Tibial nerve (tissue), 4 donors: ENCODE data around the gene HOXA9. TPM values are rescaled to one million over a fixed set of nuclear protein-coding genes. Genes with fewer than 3 reads are reported as not detected.
A peak's percentile ranks its signal among the peaks of the same experiment; 100 is the strongest.

Source experiments
- DNase-seq, 2 donors: peaks; one replicate each; pipeline ENCODE4 v3.0.0-alpha.2; 2019; ENCODE audit warnings: low spot score in 2 of 2
- H3K27ac ChIP-seq, 4 donors: fragments of 200-600 bp; sonication (generic) in 3 of 4; one replicate each; pipeline ENCODE4 v1.5.1; 2017 to 2019; ENCODE audit warnings: mild to moderate bottlenecking in 1 of 4
- H3K27me3 ChIP-seq, 2 donors: fragments of 200-600 bp; sonication (generic) in 1 of 2; one replicate each; pipeline versions ENCODE4 v1.5.1 to v1.6.0; 2017 to 2019
- H3K36me3 ChIP-seq, 3 donors: fragments of 200-600 bp; sonication (generic); one replicate each; pipeline ENCODE4 v1.5.1; 2018 to 2019
- H3K4me1 ChIP-seq, 4 donors: fragments of 200-600 bp; sonication (generic) in 3 of 4; one replicate each; pipeline ENCODE4 v1.5.1; 2017 to 2019
- H3K4me3 ChIP-seq, 4 donors: fragments of 200-600 bp; sonication (generic) in 3 of 4; one replicate each; pipeline ENCODE4 v1.5.1; 2017 to 2019; ENCODE audit warnings: mild to moderate bottlenecking in 1 of 4, moderate library complexity in 1 of 4
- H3K9me3 ChIP-seq, 4 donors: fragments of 200-600 bp; sonication (generic) in 3 of 4; one replicate each; pipeline ENCODE4 v1.5.1; 2017 to 2019
- EP300 ChIP-seq, 2 donors: sonication (generic); formaldehyde crosslinking; IDR thresholded peaks; one replicate each; pipeline ENCODE4 v1.6.1; 2017; ENCODE audit warnings: antibody characterized with exemption in 2 of 2, mild to moderate bottlenecking in 1 of 2
- POLR2A ChIP-seq, 2 donors: fragments of 450-650 bp; IDR thresholded peaks; one replicate each; pipeline ENCODE4 v1.6.1; 2017; ENCODE audit warnings: antibody characterized with exemption in 2 of 2, mild to moderate bottlenecking in 2 of 2, moderate library complexity in 2 of 2
- WGBS, 2 donors: methylation state at CpG; one replicate each; pipeline ENCODE4 v1.1.5; 2018; 5-methylcytosine and 5-hydroxymethylcytosine counted together
- total RNA-seq, 4 donors: library from RNA; depleted of rRNA; stranded (reverse); fragments of >200 nt; gene quantifications; one replicate each; pipeline ENCODE4 v1.1.0, GENCODE V29; 2016
- TF ChIP-seq, protein P1 (sequence below), 5 experiments: fragments of 200-600 bp in 3 of 5; fragments of 450-650 bp in 2 of 5; sonication (generic) in 3 of 5; IDR thresholded peaks; one replicate each; pipeline ENCODE4 v1.5.1; 2016 to 2019; ENCODE audit warnings: antibody characterized with exemption in 5 of 5, mild to moderate bottlenecking in 3 of 5, moderate library complexity in 2 of 5

The HOXA9 gene
- total RNA-seq, 4 donors from 2014 or later: 10.5 to 13.8 (median 12.7) TPM

DNA sequence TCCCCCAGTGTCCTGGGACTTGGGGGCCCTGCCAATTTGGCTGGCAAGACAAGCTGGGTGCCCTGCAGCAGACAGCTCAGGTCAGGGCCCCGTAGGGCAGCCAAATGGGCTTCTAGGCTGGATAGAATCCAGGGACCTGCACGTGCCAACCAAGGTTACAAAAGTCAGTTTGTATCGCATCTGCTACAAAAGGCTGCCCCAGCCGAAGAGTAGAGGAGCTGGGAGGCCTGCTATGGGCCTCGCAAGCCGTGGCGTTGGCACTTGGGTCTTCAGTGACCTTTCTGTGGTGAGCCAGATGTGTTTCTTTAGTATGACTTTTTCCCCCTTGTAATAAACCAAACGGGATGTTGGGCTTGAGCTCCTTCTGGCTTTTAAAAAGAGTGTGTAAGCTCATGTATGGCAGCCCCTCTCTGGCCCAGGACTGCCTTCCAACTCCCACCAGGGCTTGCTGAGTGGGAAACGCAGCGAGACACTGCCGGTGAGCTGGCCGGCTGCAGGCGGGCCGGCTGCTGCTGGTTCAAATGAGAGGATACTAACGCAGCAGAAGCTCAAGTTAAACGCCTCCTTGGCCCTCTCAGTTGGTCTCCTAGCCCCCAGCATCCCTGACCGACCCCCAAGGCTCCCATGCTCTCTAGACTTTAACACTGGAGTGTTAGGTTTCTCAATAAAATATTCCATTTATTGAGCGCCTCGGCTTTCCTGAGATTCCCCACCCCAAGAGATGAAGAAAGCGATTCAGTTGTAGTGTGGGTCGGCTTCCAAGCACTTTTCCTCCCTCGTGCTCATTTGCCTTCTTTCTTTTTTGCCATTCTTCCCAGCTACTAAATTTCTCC lies 11.8 kb upstream of the HOXA9 start:
- Histone ChIP-seq H3K4me1 (peaks cover 0 to 44% (median 9%) of the 10 kb centered on the region in 4 donors), H3K4me3 (peak overlapping the region in 1 of 4 donors; percentile 45), H3K9me3 (no peaks in the 10 kb centered on the region), H3K36me3 (no peaks in the 10 kb centered on the region), H3K27ac (peak overlapping the region; percentile 1 to 88 (median 52)), H3K27me3 (peaks cover 0 to 93% of the 10 kb centered on the region in 2 donors)
- 57 to 81% methylated on average over 22 of the region's 22 CpGs for WGBS, 2 donors
- peak in 1 of 2 donors; percentile 12 for DNase-seq
- TF ChIP-seq, protein P1, sequence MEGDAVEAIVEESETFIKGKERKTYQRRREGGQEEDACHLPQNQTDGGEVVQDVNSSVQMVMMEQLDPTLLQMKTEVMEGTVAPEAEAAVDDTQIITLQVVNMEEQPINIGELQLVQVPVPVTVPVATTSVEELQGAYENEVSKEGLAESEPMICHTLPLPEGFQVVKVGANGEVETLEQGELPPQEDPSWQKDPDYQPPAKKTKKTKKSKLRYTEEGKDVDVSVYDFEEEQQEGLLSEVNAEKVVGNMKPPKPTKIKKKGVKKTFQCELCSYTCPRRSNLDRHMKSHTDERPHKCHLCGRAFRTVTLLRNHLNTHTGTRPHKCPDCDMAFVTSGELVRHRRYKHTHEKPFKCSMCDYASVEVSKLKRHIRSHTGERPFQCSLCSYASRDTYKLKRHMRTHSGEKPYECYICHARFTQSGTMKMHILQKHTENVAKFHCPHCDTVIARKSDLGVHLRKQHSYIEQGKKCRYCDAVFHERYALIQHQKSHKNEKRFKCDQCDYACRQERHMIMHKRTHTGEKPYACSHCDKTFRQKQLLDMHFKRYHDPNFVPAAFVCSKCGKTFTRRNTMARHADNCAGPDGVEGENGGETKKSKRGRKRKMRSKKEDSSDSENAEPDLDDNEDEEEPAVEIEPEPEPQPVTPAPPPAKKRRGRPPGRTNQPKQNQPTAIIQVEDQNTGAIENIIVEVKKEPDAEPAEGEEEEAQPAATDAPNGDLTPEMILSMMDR (IDR thresholded peaks at IDR 0.05): no peak
- no peak for TF ChIP-seq EP300 (IDR thresholded peaks at IDR 0.05)

GRCh38 chr7:27176524-27176845 lies 11.1 kb upstream of the HOXA9 start:
- no peak for DNase-seq
- H3K4me3 ChIP-seq: peak overlapping the region in 2 of 4 donors; percentile 5 to 45
- H3K4me1 ChIP-seq: peaks cover 0 to 44% (median 9%) of the 10 kb centered on the region in 4 donors
- WGBS, 2 donors: 65 to 71% methylated on average over 3 of the region's 3 CpGs
- no peaks in the 10 kb centered on the region for H3K36me3 ChIP-seq
- H3K27ac ChIP-seq: peak overlapping the region in 3 of 4 donors; percentile 1 to 88 (median 80)
- peaks cover 0 to 93% of the 10 kb centered on the region in 2 donors for H3K27me3 ChIP-seq
- no peaks in the 10 kb centered on the region for H3K9me3 ChIP-seq
- no peak for TF ChIP-seq POLR2A (IDR thresholded peaks at IDR 0.05)
- TF ChIP-seq, protein P1 (IDR thresholded peaks at IDR 0.05): no peak
- TF ChIP-seq EP300 (IDR thresholded peaks at IDR 0.05): no peak

DNA sequence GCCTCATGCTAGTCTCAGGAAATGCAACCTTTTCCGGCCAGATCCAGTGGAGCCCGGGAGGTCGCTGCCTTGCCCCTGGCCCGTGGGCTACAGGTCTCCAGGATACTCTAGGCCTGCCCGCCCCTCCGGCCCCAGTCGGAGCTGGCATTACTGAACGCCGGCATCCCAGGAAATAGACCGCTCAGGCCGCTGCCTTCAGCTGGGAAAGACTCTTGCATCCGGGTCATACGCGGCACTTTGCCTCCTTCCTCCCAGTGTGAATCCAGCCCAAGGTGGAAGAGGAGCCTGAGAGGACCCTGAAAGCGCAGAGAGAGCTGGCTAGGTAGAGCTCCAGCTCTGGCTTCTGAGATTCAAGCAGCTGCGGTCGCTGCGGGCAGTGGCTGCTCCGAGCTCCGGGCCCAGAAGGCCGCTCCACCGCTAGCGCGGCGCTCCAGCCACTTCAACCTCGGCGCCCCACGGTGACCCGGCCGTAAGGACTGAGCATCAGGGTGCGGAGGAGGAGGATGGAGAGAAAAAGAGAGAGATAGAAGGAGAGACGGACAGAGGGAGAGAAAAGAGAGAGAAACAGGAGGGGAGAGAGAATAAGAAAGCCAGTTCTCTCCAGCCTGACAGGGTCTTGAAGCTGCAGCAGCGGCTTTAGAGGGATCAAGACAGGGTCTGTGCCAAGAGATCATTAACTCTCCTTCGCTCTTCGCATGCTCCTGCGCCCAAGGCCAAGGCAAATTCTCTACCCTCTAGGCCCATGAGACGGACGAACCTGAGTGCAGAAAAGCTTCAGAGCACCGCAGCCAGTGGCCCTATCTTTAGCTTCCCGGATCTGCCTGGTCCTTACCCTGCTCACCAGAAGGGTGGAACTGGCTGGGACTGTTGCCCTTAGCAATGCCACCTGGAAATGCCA lies 10.5 kb upstream of the HOXA9 start:
- WGBS, 2 donors: 54 to 71% methylated on average over 36 to 40 of the region's 40 CpGs
- H3K4me1 ChIP-seq: peaks cover 0 to 44% (median 9%) of the 10 kb centered on the region in 4 donors
- no peak for TF ChIP-seq EP300 (IDR thresholded peaks at IDR 0.05)
- TF ChIP-seq, protein P1 (IDR thresholded peaks at IDR 0.05): no peak
- H3K4me3 ChIP-seq: peak overlapping the region in 2 of 4 donors; percentile 5 to 29
- H3K27ac ChIP-seq: peak overlapping the region in 3 of 4 donors; percentile 5 to 88 (median 80)
- no peaks in the 10 kb centered on the region for H3K36me3 ChIP-seq
- H3K9me3 ChIP-seq: no peaks in the 10 kb centered on the region
- peak in 1 of 2 donors; percentile 16 for DNase-seq
- H3K27me3 ChIP-seq: peaks cover 0 to 93% of the 10 kb centered on the region in 2 donors

- Histone ChIP-seq H3K9me3 (no peaks in the 10 kb centered on the region), H3K27ac (peak overlapping the region; percentile 11 to 88 (median 84)), H3K4me1 (peaks cover 0 to 45% (median 8%) of the 10 kb centered on the region in 4 donors), H3K27me3 (peaks cover 0 to 93% of the 10 kb centered on the region in 2 donors), H3K36me3 (no peaks in the 10 kb centered on the region), H3K4me3 (peak overlapping the region in 2 of 4 donors; percentile 5 to 74)
- TF ChIP-seq EP300 (IDR thresholded peaks at IDR 0.05) (no peak), POLR2A (IDR thresholded peaks at IDR 0.05) (no peak)
- TF ChIP-seq, protein P1 (IDR thresholded peaks at IDR 0.05): no peak
- peak in 1 of 2 donors; percentile 32 for DNase-seq
- 56 to 82% methylated on average over 11 to 12 of the region's 12 CpGs for WGBS, 2 donors
Observed at GRCh38 chr7:27174874-27175625, 9.7 kb upstream of the HOXA9 start.
